GM23338 (cell line): ENCODE measurements around the gene PDCD2L. TPM values are rescaled to one million over a fixed set of nuclear protein-coding genes. Genes with fewer than 3 reads are reported as not detected.

ENCODE experiments used
- ATAC-seq: fragments of 200-7000 bp; cut with Tn5 transposase; 3 replicates; pipeline ENCODE4 v1.9.1; 2020
- DNase-seq: peaks from one replicate; pipeline ENCODE4 v3.0.0-alpha.2; 2015; ENCODE audit warnings: low spot score
- H2AFZ ChIP-seq: fragments of 200-600 bp; sonication (generic); 2 replicates; pipeline ENCODE4 v1.8.0; 2016; ENCODE audit warnings: antibody characterized with exemption, mild to moderate bottlenecking, moderate library complexity
- H3F3A ChIP-seq: fragments of 200-600 bp; sonication (generic); replicated peaks from 2 replicates; pipeline ENCODE4 v1.8.0; 2017; ENCODE audit warnings: antibody characterized with exemption, mixed run types, low read depth
- H3K27ac ChIP-seq: fragments of 200-600 bp; sonication (generic); 2 replicates; pipeline ENCODE4 v1.6.1; 2016; ENCODE audit warnings: low read depth
- H3K27me3 ChIP-seq: fragments of 200-600 bp; sonication (generic); 2 replicates; pipeline ENCODE4 v1.8.0; 2016; ENCODE audit warnings: mild to moderate bottlenecking, mixed run types, moderate library complexity; ENCODE audit not compliant: insufficient read depth
- H3K36me3 ChIP-seq: fragments of 200-600 bp; sonication (generic); 2 replicates; pipeline ENCODE4 v1.8.0; 2016; ENCODE audit warnings: mild to moderate bottlenecking; ENCODE audit not compliant: insufficient read depth
- H3K4me1 ChIP-seq: fragments of 200-600 bp; sonication (generic); 2 replicates; pipeline ENCODE4 v1.8.0; 2016; ENCODE audit warnings: mild to moderate bottlenecking, moderate library complexity; ENCODE audit not compliant: insufficient read depth
- H3K4me2 ChIP-seq: fragments of 200-600 bp; sonication (generic); 2 replicates; pipeline ENCODE4 v1.7.1; 2017; ENCODE audit warnings: mixed run types
- H3K4me3 ChIP-seq: fragments of 200-600 bp; sonication (generic); 2 replicates; pipeline ENCODE4 v1.6.1; 2016; ENCODE audit warnings: mixed run types
- H3K79me2 ChIP-seq: fragments of 200-600 bp; sonication (generic); replicated peaks from 2 replicates; pipeline ENCODE4 v1.8.0; 2017; ENCODE audit warnings: mild to moderate bottlenecking; ENCODE audit not compliant: insufficient read depth
- H3K9me2 ChIP-seq: fragments of 200-600 bp; sonication (generic); 2 replicates; pipeline ENCODE4 v1.8.0; 2017; ENCODE audit not compliant: insufficient read depth
- H4K20me1 ChIP-seq: fragments of 200-600 bp; sonication (generic); replicated peaks from 2 replicates; pipeline ENCODE4 v1.8.0; 2017; ENCODE audit warnings: mild to moderate bottlenecking; ENCODE audit not compliant: insufficient read depth
- H3K27ac Mint-ChIP-seq: 2 replicates; pipeline ENCODE4 v1.8.0; 2020; ENCODE audit warnings: inconsistent platforms, mild to moderate bottlenecking, moderate library complexity, mixed read lengths
- H3K27me3 Mint-ChIP-seq: 3 replicates; pipeline ENCODE4 v1.8.0; 2022; ENCODE audit warnings: low read depth, mild to moderate bottlenecking, moderate library complexity, mixed read lengths, inconsistent platforms; ENCODE audit not compliant: insufficient read depth, poor library complexity
- H3K36me3 Mint-ChIP-seq: 3 replicates; pipeline ENCODE4 v1.8.0; 2021; ENCODE audit warnings: low read depth, mild to moderate bottlenecking, inconsistent platforms, moderate library complexity, mixed read lengths
- H3K4me1 Mint-ChIP-seq: 3 replicates; pipeline ENCODE4 v1.8.0; 2020; ENCODE audit warnings: mild to moderate bottlenecking, inconsistent platforms, mixed read lengths
- H3K4me3 Mint-ChIP-seq: 3 replicates; pipeline ENCODE4 v1.8.0; 2021; ENCODE audit warnings: moderate library complexity, mild to moderate bottlenecking, inconsistent platforms, mixed read lengths
- H3K9me3 Mint-ChIP-seq: 3 replicates; pipeline ENCODE4 v1.8.0; 2020; ENCODE audit warnings: moderate library complexity, mild to moderate bottlenecking, inconsistent platforms, mixed read lengths
- EZH2 ChIP-seq: fragments of 200-600 bp; sonication (generic); IDR thresholded peaks from one replicate; pipeline ENCODE4 v1.8.0; 2017; ENCODE audit warnings: antibody characterized with exemption, mild to moderate bottlenecking, low read depth; ENCODE audit not compliant: unreplicated experiment
- EZH2phosphoT487 ChIP-seq: fragments of 200-600 bp; sonication (generic); IDR thresholded peaks from one replicate; pipeline ENCODE4 v1.8.1; 2018; ENCODE audit warnings: antibody characterized with exemption; ENCODE audit not compliant: unreplicated experiment
- JUNB ChIP-seq: IDR thresholded peaks from one replicate; pipeline ENCODE4 v1.6.1; 2016; ENCODE audit warnings: antibody characterized with exemption; ENCODE audit not compliant: unreplicated experiment
- NANOG ChIP-seq: IDR thresholded peaks from 2 replicates; pipeline ENCODE4 v1.6.1; 2016; ENCODE audit warnings: antibody characterized with exemption, borderline replicate concordance
- POLR2AphosphoS5 ChIP-seq: IDR thresholded peaks from 2 replicates; pipeline ENCODE4 v1.6.1; 2016; ENCODE audit warnings: antibody characterized with exemption, low read depth
- STAT1 ChIP-seq: IDR thresholded peaks from one replicate; pipeline ENCODE4 v1.6.1; 2016; ENCODE audit warnings: antibody characterized with exemption; ENCODE audit not compliant: unreplicated experiment
- polyA plus RNA-seq: library from polyadenylated mRNA; unstranded; fragments of >200 nt; fragmentation: Nextera tagmentation; extraction: Ambion mirVana; gene quantifications from 2 replicates; pipeline ENCODE4 v1.2.1, GENCODE V29; 2016
- total RNA-seq: library from RNA; depleted of rRNA; stranded (reverse); fragments of >200 nt; shearing (Covaris generic); gene quantifications from 2 replicates; pipeline ENCODE4 v1.2.3, GENCODE V29; 2014
- TF ChIP-seq, protein P1 (sequence below): fragments of 250-450 bp; sonication (Bioruptor Pico); IDR thresholded peaks from 2 replicates; pipeline ENCODE4 v1.5.0; 2020; ENCODE audit warnings: mild to moderate bottlenecking, moderate library complexity
- TF ChIP-seq, protein P2 (sequence below): IDR thresholded peaks from 2 replicates; pipeline ENCODE4 v1.6.1; 2016; ENCODE audit warnings: antibody characterized with exemption

Gene PDCD2L
- total and polyA plus RNA-seq, 2 experiments from 2014 or later, result 61.3 to 67.2 TPM

DNA sequence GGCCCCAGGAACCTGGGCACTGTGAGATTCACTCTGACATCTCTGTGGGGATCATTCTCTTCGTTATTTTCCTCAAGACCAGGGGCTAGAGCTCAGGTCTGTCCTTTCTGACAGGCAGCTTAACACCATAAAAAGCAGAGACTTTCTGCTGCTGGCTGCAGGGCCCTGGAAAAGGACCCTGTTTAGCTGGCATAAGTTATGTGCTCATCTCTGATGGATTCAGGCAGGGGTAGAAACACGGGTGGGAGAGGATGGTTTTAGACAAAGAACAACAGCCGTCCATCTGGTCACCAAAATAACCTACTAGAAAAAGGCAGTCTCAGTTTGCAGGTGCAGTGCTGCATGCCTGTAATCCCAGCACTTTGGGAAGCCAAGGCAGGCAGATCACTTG lies 41.5 kb upstream of the PDCD2L start (continued):
- TF ChIP-seq, protein P1, sequence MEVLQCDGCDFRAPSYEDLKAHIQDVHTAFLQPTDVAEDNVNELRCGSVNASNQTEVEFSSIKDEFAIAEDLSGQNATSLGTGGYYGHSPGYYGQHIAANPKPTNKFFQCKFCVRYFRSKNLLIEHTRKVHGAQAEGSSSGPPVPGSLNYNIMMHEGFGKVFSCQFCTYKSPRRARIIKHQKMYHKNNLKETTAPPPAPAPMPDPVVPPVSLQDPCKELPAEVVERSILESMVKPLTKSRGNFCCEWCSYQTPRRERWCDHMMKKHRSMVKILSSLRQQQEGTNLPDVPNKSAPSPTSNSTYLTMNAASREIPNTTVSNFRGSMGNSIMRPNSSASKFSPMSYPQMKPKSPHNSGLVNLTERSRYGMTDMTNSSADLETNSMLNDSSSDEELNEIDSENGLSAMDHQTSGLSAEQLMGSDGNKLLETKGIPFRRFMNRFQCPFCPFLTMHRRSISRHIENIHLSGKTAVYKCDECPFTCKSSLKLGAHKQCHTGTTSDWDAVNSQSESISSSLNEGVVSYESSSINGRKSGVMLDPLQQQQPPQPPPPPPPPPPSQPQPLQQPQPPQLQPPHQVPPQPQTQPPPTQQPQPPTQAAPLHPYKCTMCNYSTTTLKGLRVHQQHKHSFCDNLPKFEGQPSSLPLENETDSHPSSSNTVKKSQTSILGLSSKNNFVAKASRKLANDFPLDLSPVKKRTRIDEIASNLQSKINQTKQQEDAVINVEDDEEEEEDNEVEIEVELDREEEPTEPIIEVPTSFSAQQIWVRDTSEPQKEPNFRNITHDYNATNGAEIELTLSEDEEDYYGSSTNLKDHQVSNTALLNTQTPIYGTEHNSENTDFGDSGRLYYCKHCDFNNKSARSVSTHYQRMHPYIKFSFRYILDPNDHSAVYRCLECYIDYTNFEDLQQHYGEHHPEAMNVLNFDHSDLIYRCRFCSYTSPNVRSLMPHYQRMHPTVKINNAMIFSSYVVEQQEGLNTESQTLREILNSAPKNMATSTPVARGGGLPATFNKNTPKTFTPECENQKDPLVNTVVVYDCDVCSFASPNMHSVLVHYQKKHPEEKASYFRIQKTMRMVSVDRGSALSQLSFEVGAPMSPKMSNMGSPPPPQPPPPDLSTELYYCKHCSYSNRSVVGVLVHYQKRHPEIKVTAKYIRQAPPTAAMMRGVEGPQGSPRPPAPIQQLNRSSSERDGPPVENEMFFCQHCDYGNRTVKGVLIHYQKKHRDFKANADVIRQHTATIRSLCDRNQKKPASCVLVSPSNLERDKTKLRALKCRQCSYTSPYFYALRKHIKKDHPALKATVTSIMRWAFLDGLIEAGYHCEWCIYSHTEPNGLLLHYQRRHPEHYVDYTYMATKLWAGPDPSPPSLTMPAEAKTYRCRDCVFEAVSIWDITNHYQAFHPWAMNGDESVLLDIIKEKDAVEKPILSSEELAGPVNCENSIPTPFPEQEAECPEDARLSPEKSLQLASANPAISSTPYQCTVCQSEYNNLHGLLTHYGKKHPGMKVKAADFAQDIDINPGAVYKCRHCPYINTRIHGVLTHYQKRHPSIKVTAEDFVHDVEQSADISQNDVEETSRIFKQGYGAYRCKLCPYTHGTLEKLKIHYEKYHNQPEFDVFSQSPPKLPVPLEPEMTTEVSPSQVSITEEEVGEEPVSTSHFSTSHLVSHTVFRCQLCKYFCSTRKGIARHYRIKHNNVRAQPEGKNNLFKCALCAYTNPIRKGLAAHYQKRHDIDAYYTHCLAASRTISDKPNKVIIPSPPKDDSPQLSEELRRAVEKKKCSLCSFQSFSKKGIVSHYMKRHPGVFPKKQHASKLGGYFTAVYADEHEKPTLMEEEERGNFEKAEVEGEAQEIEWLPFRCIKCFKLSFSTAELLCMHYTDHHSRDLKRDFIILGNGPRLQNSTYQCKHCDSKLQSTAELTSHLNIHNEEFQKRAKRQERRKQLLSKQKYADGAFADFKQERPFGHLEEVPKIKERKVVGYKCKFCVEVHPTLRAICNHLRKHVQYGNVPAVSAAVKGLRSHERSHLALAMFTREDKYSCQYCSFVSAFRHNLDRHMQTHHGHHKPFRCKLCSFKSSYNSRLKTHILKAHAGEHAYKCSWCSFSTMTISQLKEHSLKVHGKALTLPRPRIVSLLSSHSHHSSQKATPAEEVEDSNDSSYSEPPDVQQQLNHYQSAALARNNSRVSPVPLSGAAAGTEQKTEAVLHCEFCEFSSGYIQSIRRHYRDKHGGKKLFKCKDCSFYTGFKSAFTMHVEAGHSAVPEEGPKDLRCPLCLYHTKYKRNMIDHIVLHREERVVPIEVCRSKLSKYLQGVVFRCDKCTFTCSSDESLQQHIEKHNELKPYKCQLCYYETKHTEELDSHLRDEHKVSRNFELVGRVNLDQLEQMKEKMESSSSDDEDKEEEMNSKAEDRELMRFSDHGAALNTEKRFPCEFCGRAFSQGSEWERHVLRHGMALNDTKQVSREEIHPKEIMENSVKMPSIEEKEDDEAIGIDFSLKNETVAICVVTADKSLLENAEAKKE, result no peak
- TF ChIP-seq JUNB (no peak), STAT1 (no peak), EZH2 (no peak), EZH2phosphoT487 (no peak)

DNA sequence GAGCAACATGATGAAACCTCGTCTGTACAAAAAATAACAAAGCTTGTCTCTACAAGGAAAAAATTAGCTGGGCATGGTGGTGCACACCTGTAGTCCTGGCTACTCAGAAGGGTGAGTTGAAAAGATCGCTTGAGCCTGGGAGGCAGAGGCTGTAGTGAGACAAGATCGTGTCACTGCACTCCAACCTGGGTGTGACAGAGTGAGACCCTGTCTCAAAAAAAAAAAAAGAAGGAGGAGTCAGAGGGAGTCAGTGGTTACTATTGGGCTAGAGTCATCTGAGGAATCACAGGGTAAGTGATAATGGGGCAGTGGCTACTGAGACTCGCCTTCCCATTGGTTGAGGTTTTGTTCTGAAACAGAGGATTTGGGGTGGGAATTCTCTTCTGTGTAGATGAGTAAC lies 41.1 kb upstream of the PDCD2L start:
- peaks cover 30% of the 10 kb centered on the region for H3K36me3 Mint-ChIP-seq
- H3K79me2 ChIP-seq, result peaks cover 21% of the 10 kb centered on the region
- no peak overlapping the region for H3K4me3 ChIP-seq
- no peak for TF ChIP-seq NANOG
- no peak for TF ChIP-seq POLR2AphosphoS5
- TF ChIP-seq STAT1, result no peak
- no peak for TF ChIP-seq EZH2
- TF ChIP-seq, protein P2, sequence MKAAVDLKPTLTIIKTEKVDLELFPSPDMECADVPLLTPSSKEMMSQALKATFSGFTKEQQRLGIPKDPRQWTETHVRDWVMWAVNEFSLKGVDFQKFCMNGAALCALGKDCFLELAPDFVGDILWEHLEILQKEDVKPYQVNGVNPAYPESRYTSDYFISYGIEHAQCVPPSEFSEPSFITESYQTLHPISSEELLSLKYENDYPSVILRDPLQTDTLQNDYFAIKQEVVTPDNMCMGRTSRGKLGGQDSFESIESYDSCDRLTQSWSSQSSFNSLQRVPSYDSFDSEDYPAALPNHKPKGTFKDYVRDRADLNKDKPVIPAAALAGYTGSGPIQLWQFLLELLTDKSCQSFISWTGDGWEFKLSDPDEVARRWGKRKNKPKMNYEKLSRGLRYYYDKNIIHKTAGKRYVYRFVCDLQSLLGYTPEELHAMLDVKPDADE, result no peak
- H3K36me3 ChIP-seq, result peaks cover 14% of the 10 kb centered on the region
- H3F3A ChIP-seq, result peaks cover 28% of the 10 kb centered on the region
- H3K27me3 ChIP-seq, result no peaks in the 10 kb centered on the region
- H3K27ac Mint-ChIP-seq, result peak overlapping the region; percentile 70; the same call in 1 of the 2 replicates
- H3K4me1 Mint-ChIP-seq, result peaks cover 35% of the 10 kb centered on the region
- H3K4me3 Mint-ChIP-seq, result 0 out of 3 replicates have a peak overlapping the region, but pooled peaks have one; percentile 15
- H3K27ac ChIP-seq, result no peak overlapping the region
- peak; percentile 71 for DNase-seq
- peaks cover 19% of the 10 kb centered on the region for H3K4me1 ChIP-seq
- H3K9me2 ChIP-seq, result no peaks in the 10 kb centered on the region
- peaks cover 20% of the 10 kb centered on the region for H4K20me1 ChIP-seq
- ATAC-seq, result peak; percentile 4
- H2AFZ ChIP-seq, result no peak overlapping the region
- no peaks in the 10 kb centered on the region; the same call in 2 of the 3 replicates for H3K9me3 Mint-ChIP-seq
- H3K4me2 ChIP-seq, result no peak overlapping the region
- peaks cover 36% of the 10 kb centered on the region for H3K27me3 Mint-ChIP-seq
